Neural cell (in vitro differentiated cells): Measurements from ENCODE around the gene LINC01488. TPM values are rescaled to one million over a fixed set of nuclear protein-coding genes. Genes with fewer than 3 reads are reported as not detected.

Experiments
- H2AFZ ChIP-seq: fragments of 200-600, 300-800 bp; sonication (generic), shearing (Covaris generic); 2 replicates; pipeline ENCODE4 v1.6.0; 2014; ENCODE audit warnings: low read depth, mild to moderate bottlenecking, antibody characterized with exemption, low read length, moderate library complexity
- H3F3A ChIP-seq: fragments of 200-600 bp; shearing (Covaris generic); 2 replicates; pipeline ENCODE4 v1.6.1; 2016; ENCODE audit warnings: mild to moderate bottlenecking, moderate library complexity, mixed read lengths, antibody characterized with exemption, low read length; ENCODE audit not compliant: insufficient read depth, poor library complexity, severe bottlenecking
- H3K27ac ChIP-seq: fragments of 200-600, 300-800 bp; sonication (generic), shearing (Covaris generic); 2 replicates; pipeline ENCODE4 v1.5.1; 2014; ENCODE audit warnings: mild to moderate bottlenecking, low read length, moderate library complexity
- H3K27me3 ChIP-seq: fragments of 300-800, 200-600 bp; sonication (generic), shearing (Covaris generic); 2 replicates; pipeline ENCODE4 v1.6.0; 2014; ENCODE audit warnings: mild to moderate bottlenecking, low read depth, low read length, moderate library complexity; ENCODE audit not compliant: insufficient read depth
- H3K36me3 ChIP-seq: fragments of 300-800, 200-600 bp; sonication (generic), shearing (Covaris generic); 2 replicates; pipeline ENCODE4 v1.5.1; 2014; ENCODE audit warnings: mild to moderate bottlenecking, antibody characterized with exemption, low read length, moderate library complexity; ENCODE audit not compliant: insufficient read depth
- H3K4me2 ChIP-seq: fragments of 300-800, 200-600 bp; sonication (generic), shearing (Covaris generic); 2 replicates; pipeline ENCODE4 v1.6.0; 2014; ENCODE audit warnings: mild to moderate bottlenecking, low read length
- H3K4me3 ChIP-seq: fragments of 300-800, 200-600 bp; sonication (generic), shearing (Covaris generic); 2 replicates; pipeline ENCODE4 v1.5.1; 2014; ENCODE audit warnings: mild to moderate bottlenecking, low read length, moderate library complexity
- H3K79me2 ChIP-seq: fragments of 200-600 bp; shearing (Covaris generic); replicated peaks from 2 replicates; pipeline ENCODE4 v1.6.0; 2014; ENCODE audit warnings: mild to moderate bottlenecking, low read length, moderate library complexity; ENCODE audit not compliant: insufficient read depth
- H3K9ac ChIP-seq: fragments of 300-800, 200-600 bp; sonication (generic), shearing (Covaris generic); 2 replicates; pipeline ENCODE4 v1.6.1; 2016; ENCODE audit warnings: mild to moderate bottlenecking, low read length, mixed read lengths
- H3K9me2 ChIP-seq: fragments of 200-600 bp; shearing (Covaris generic); 2 replicates; pipeline ENCODE4 v1.6.1; 2016; ENCODE audit warnings: mild to moderate bottlenecking, low read length, mixed read lengths; ENCODE audit not compliant: insufficient read depth
- H3K9me3 ChIP-seq: fragments of 200-600, 300-800 bp; sonication (generic), shearing (Covaris generic); 2 replicates; pipeline ENCODE4 v1.6.1; 2016; ENCODE audit warnings: mild to moderate bottlenecking, mixed run types, low read length, moderate library complexity, mixed read lengths
- H4K20me1 ChIP-seq: fragments of 200-600 bp; shearing (Covaris generic); 2 replicates; pipeline ENCODE4 v1.6.1; 2016; ENCODE audit warnings: mild to moderate bottlenecking, mixed run types; ENCODE audit not compliant: insufficient read depth
- CTCF ChIP-seq: fragments of 450-650 bp; IDR thresholded peaks from 2 replicates; pipeline ENCODE4 v1.5.1; 2014; ENCODE audit warnings: antibody characterized with exemption, mild to moderate bottlenecking, moderate library complexity; ENCODE audit not compliant: poor library complexity, severe bottlenecking
- EP300 ChIP-seq: fragments of 450-650 bp; conservative IDR thresholded peaks from 2 replicates; pipeline ENCODE4 v1.6.1; 2014; ENCODE audit warnings: antibody characterized with exemption, mild to moderate bottlenecking, moderate library complexity; ENCODE audit not compliant: poor library complexity, severe bottlenecking
- EZH2 ChIP-seq: fragments of 200-600, 300-800 bp; shearing (Covaris generic), sonication (generic); IDR thresholded peaks from 2 replicates; pipeline ENCODE4 v1.6.1; 2014; ENCODE audit warnings: antibody characterized with exemption, low read length, borderline replicate concordance, mild to moderate bottlenecking; ENCODE audit not compliant: insufficient read depth, poor library complexity, severe bottlenecking
- MXI1 ChIP-seq: fragments of 450-650 bp; conservative IDR thresholded peaks from 2 replicates; pipeline ENCODE4 v1.6.1; 2014; ENCODE audit warnings: antibody characterized with exemption, mild to moderate bottlenecking; ENCODE audit not compliant: poor library complexity, severe bottlenecking
- POLR2AphosphoS5 ChIP-seq: IDR thresholded peaks from 2 replicates; pipeline ENCODE4 v1.6.1; 2012
- RAD21 ChIP-seq: fragments of 450-650 bp; conservative IDR thresholded peaks from 2 replicates; pipeline ENCODE4 v1.6.1; 2014; ENCODE audit warnings: antibody characterized with exemption, mild to moderate bottlenecking, moderate library complexity
- REST ChIP-seq: IDR thresholded peaks from 2 replicates; pipeline ENCODE4 v1.6.1; 2012; ENCODE audit warnings: borderline replicate concordance
- SMC3 ChIP-seq: fragments of 450-650 bp; conservative IDR thresholded peaks from 2 replicates; pipeline ENCODE4 v1.6.1; 2014; ENCODE audit warnings: antibody characterized with exemption, mild to moderate bottlenecking, moderate library complexity; ENCODE audit not compliant: poor library complexity
- TAF1 ChIP-seq: IDR thresholded peaks from 2 replicates; pipeline ENCODE4 v1.6.1; 2012; ENCODE audit warnings: low read depth
- polyA plus RNA-seq: library from polyadenylated mRNA; depleted of rRNA; stranded (reverse); fragments of >200 nt; gene quantifications from 2 replicates; pipeline ENCODE4 v1.2.3, GENCODE V29; 2014

Gene LINC01488
- polyA plus RNA-seq, 1 donor from 2014 or later = not detected

- H3K4me3 ChIP-seq = no peak overlapping the region
- no peak overlapping the region for H2AFZ ChIP-seq
- H3K27me3 ChIP-seq = no peaks in the 10 kb centered on the region
- no peak overlapping the region for H3K4me2 ChIP-seq
- H3K36me3 ChIP-seq = no peaks in the 10 kb centered on the region
- no peak overlapping the region for H3K27ac ChIP-seq
- no peaks in the 10 kb centered on the region for H3F3A ChIP-seq
- no peak overlapping the region for H3K9ac ChIP-seq
- no peak for TF ChIP-seq SMC3
- TF ChIP-seq REST = no peak
- no peak for TF ChIP-seq EZH2
- no peaks in the 10 kb centered on the region for H3K9me2 ChIP-seq
- H4K20me1 ChIP-seq = no peaks in the 10 kb centered on the region
- no peaks in the 10 kb centered on the region for H3K79me2 ChIP-seq
- no peaks in the 10 kb centered on the region for H3K9me3 ChIP-seq
These were observed 43.1 kb upstream of the LINC01488 start for GRCh38 chr11:69438286-69438920.

GRCh38 chr11:69439127-69439526 lies 42.3 kb upstream of the LINC01488 start:
- no peaks in the 10 kb centered on the region for H3F3A ChIP-seq
- H3K9ac ChIP-seq = no peak overlapping the region
- H3K27ac ChIP-seq = no peak overlapping the region
- H2AFZ ChIP-seq = no peak overlapping the region
- H3K4me3 ChIP-seq = no peak overlapping the region
- no peaks in the 10 kb centered on the region for H3K9me2 ChIP-seq
- H3K27me3 ChIP-seq = no peaks in the 10 kb centered on the region
- no peaks in the 10 kb centered on the region for H3K9me3 ChIP-seq
- H3K36me3 ChIP-seq = no peaks in the 10 kb centered on the region
- no peak overlapping the region for H3K4me2 ChIP-seq
- no peaks in the 10 kb centered on the region for H4K20me1 ChIP-seq
- no peaks in the 10 kb centered on the region for H3K79me2 ChIP-seq
- no peak for TF ChIP-seq POLR2AphosphoS5
- TF ChIP-seq EP300 = no peak
- no peak for TF ChIP-seq CTCF
- no peak for TF ChIP-seq RAD21
- TF ChIP-seq REST = no peak
- no peak for TF ChIP-seq SMC3
- TF ChIP-seq EZH2 = no peak
- TF ChIP-seq MXI1 = no peak
- no peak for TF ChIP-seq TAF1
